ENCODE results near the gene ZAR1. TPM values are rescaled to one million over a fixed set of nuclear protein-coding genes. Genes with fewer than 3 reads are reported as not detected.

ZAR1 gene
- total and polyA plus RNA-seq, 2 experiments from 2014 or later = not detected

GRCh38 chr4:48503233-48504025 lies 13.4 kb downstream of the ZAR1 start:
- Histone ChIP-seq H3K36me3 (replicated peaks; ENCODE audit: insufficient read depth, low read depth) (no peaks in the 10 kb centered on the region), H3K27ac (no peak overlapping the region), H3K9me2 (replicated peaks; ENCODE audit: insufficient read depth) (no peaks in the 10 kb centered on the region), H4K20me1 (ENCODE audit: insufficient read depth, poor library complexity, severe bottlenecking) (no peaks in the 10 kb centered on the region), H3K27me3 (no peaks in the 10 kb centered on the region), H3K79me2 (no peaks in the 10 kb centered on the region), H3K4me2 (no peak overlapping the region), H3K9me3 (ENCODE audit: low read depth) (no peaks in the 10 kb centered on the region), H3K4me3 (no peak overlapping the region), H3K4me1 (ENCODE audit: insufficient read depth) (peaks cover 4% of the 10 kb centered on the region), H2AFZ (no peak overlapping the region)
- WGBS (ENCODE audit: low lambda C conversion rate, missing lambda C conversion rate) = 43% methylated on average over 4 of the region's 4 CpGs
- no peak for TF ChIP-seq CTCF (IDR thresholded peaks at IDR 0.05; ENCODE audit: poor library complexity)
- TF ChIP-seq EZH2phosphoT487 (IDR thresholded peaks at IDR 0.05; ENCODE audit: low read depth, severe bottlenecking, unreplicated experiment) = no peak
- no peak for TF ChIP-seq EZH2 (IDR thresholded peaks at IDR 0.05; ENCODE audit: borderline replicate concordance)
- no peak for DNase-seq (ENCODE audit: low spot score)

- Histone ChIP-seq H2AFZ (no peak overlapping the region), H3K36me3 (replicated peaks; ENCODE audit: insufficient read depth, low read depth) (no peaks in the 10 kb centered on the region)
- 77% methylated on average over 2 of the region's 2 CpGs for WGBS (ENCODE audit: low lambda C conversion rate, missing lambda C conversion rate)
Measured at GRCh38 chr4:48504026-48504330, 13.9 kb downstream of the ZAR1 start.

GRCh38 chr4:48504352-48504751 lies 14.3 kb downstream of the ZAR1 start:
- no peak overlapping the region for H3K27ac ChIP-seq
- no peak for DNase-seq (ENCODE audit: low spot score)
- H4K20me1 ChIP-seq (ENCODE audit: insufficient read depth, poor library complexity, severe bottlenecking) = no peaks in the 10 kb centered on the region
- H3K27me3 ChIP-seq = no peaks in the 10 kb centered on the region
- no peaks in the 10 kb centered on the region for H3K9me2 ChIP-seq (replicated peaks; ENCODE audit: insufficient read depth)
- no peaks in the 10 kb centered on the region for H3K79me2 ChIP-seq
- no peaks in the 10 kb centered on the region for H3K9me3 ChIP-seq (ENCODE audit: low read depth)
- no peak overlapping the region for H3K4me3 ChIP-seq
- 34% methylated on average over 1 of the region's 1 CpG for WGBS (ENCODE audit: low lambda C conversion rate, missing lambda C conversion rate)
- no peaks in the 10 kb centered on the region for H3K36me3 ChIP-seq (replicated peaks; ENCODE audit: insufficient read depth, low read depth)
- peaks cover 4% of the 10 kb centered on the region for H3K4me1 ChIP-seq (ENCODE audit: insufficient read depth)
- H3K4me2 ChIP-seq = no peak overlapping the region
- H2AFZ ChIP-seq = no peak overlapping the region
- no peak for TF ChIP-seq EZH2phosphoT487 (IDR thresholded peaks at IDR 0.05; ENCODE audit: low read depth, severe bottlenecking, unreplicated experiment)
- no peak for TF ChIP-seq CTCF (IDR thresholded peaks at IDR 0.05; ENCODE audit: poor library complexity)
- no peak for TF ChIP-seq EZH2 (IDR thresholded peaks at IDR 0.05; ENCODE audit: borderline replicate concordance)

More at GRCh38 chr4:48504026-48504330, 13.9 kb downstream of the ZAR1 start:
- H3K27me3 ChIP-seq = no peaks in the 10 kb centered on the region
- H4K20me1 ChIP-seq (ENCODE audit: insufficient read depth, poor library complexity, severe bottlenecking) = no peaks in the 10 kb centered on the region
- no peak for TF ChIP-seq EZH2 (IDR thresholded peaks at IDR 0.05; ENCODE audit: borderline replicate concordance)
- TF ChIP-seq EZH2phosphoT487 (IDR thresholded peaks at IDR 0.05; ENCODE audit: low read depth, severe bottlenecking, unreplicated experiment) = no peak
- no peak for TF ChIP-seq CTCF (IDR thresholded peaks at IDR 0.05; ENCODE audit: poor library complexity)
- no peaks in the 10 kb centered on the region for H3K9me3 ChIP-seq (ENCODE audit: low read depth)
- H3K4me2 ChIP-seq = no peak overlapping the region
- no peak for DNase-seq (ENCODE audit: low spot score)
- peaks cover 4% of the 10 kb centered on the region for H3K4me1 ChIP-seq (ENCODE audit: insufficient read depth)
- H3K79me2 ChIP-seq = no peaks in the 10 kb centered on the region
- no peak overlapping the region for H3K4me3 ChIP-seq
- no peak overlapping the region for H3K27ac ChIP-seq
- H3K9me2 ChIP-seq (replicated peaks; ENCODE audit: insufficient read depth) = no peaks in the 10 kb centered on the region

Data from hepatocyte (in vitro differentiated cells).